Measurements from ENCODE around the gene IDH2. TPM values are rescaled to one million over a fixed set of nuclear protein-coding genes. Genes with fewer than 3 reads are reported as not detected.

IDH2 gene
- total RNA-seq, 1 donor: 28.6 TPM

- TF ChIP-seq, protein P1, sequence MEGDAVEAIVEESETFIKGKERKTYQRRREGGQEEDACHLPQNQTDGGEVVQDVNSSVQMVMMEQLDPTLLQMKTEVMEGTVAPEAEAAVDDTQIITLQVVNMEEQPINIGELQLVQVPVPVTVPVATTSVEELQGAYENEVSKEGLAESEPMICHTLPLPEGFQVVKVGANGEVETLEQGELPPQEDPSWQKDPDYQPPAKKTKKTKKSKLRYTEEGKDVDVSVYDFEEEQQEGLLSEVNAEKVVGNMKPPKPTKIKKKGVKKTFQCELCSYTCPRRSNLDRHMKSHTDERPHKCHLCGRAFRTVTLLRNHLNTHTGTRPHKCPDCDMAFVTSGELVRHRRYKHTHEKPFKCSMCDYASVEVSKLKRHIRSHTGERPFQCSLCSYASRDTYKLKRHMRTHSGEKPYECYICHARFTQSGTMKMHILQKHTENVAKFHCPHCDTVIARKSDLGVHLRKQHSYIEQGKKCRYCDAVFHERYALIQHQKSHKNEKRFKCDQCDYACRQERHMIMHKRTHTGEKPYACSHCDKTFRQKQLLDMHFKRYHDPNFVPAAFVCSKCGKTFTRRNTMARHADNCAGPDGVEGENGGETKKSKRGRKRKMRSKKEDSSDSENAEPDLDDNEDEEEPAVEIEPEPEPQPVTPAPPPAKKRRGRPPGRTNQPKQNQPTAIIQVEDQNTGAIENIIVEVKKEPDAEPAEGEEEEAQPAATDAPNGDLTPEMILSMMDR (IDR thresholded peaks at IDR 0.05; ENCODE audit: insufficient read depth, low read length): no peak
- no peak overlapping the region for H3K4me3 ChIP-seq (ENCODE audit: low read depth, low read length)
- no peak for DNase-seq (ENCODE audit: low read depth)
Observed at GRCh38 chr15:90044916-90045371, 57.3 kb downstream of the IDH2 start.

DNA sequence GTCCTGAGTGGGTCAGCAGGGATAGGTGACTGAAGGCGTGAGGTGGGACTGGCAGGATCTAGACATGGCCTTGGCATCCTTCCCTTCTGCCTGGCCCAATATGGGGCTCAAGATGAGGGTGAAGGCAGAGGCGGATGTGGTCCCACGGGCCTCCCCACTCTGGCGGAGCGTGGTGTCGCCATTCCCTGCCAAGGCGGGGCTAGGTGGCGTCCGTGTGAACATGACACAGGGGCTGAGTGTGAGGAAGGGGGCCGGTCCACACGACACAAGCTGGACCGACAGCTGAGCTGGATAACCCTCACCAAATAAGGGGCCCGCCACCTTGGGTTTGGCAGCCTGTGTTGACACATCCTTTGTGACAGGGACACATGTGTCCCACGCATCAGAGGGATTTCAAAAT, 58.1 kb downstream of the IDH2 start:
- no peak for DNase-seq (ENCODE audit: low read depth)
- TF ChIP-seq, protein P1 (IDR thresholded peaks at IDR 0.05; ENCODE audit: insufficient read depth, low read length): no peak
- no peak overlapping the region for H3K4me3 ChIP-seq (ENCODE audit: low read depth, low read length)

GRCh38 chr15:90043530-90044010, 58.7 kb downstream of the IDH2 start:
- TF ChIP-seq, protein P1 (IDR thresholded peaks at IDR 0.05; ENCODE audit: insufficient read depth, low read length): no peak
- H3K4me3 ChIP-seq (ENCODE audit: low read depth, low read length): no peak overlapping the region
- DNase-seq (ENCODE audit: low read depth): no peak

GRCh38 chr15:90042766-90043529, 59.3 kb downstream of the IDH2 start:
- no peak for DNase-seq (ENCODE audit: low read depth)
- TF ChIP-seq, protein P1 (IDR thresholded peaks at IDR 0.05; ENCODE audit: insufficient read depth, low read length): no peak
- H3K4me3 ChIP-seq (ENCODE audit: low read depth, low read length): no peak overlapping the region

- no peak for DNase-seq (ENCODE audit: low read depth)
- H3K4me3 ChIP-seq (ENCODE audit: low read depth, low read length): no peak overlapping the region
- TF ChIP-seq, protein P1 (IDR thresholded peaks at IDR 0.05; ENCODE audit: insufficient read depth, low read length): no peak
Observed at GRCh38 chr15:90042356-90042755, 59.9 kb downstream of the IDH2 start.

- no peak for DNase-seq (ENCODE audit: low read depth)
- TF ChIP-seq, protein P1 (IDR thresholded peaks at IDR 0.05; ENCODE audit: insufficient read depth, low read length): no peak
- H3K4me3 ChIP-seq (ENCODE audit: low read depth, low read length): no peak overlapping the region
Observed at GRCh38 chr15:90040618-90041017, 61.6 kb downstream of the IDH2 start.
